K562 (cell line): ENCODE measurements around the gene MRGPRX3. TPM values are rescaled to one million over a fixed set of nuclear protein-coding genes. Genes with fewer than 3 reads are reported as not detected.

Experiments used
- ATAC-seq: fragments of 200-7000 bp; cut with Tn5 transposase; 3 replicates; pipeline ENCODE4 v1.9.1; 2020; ENCODE audit warnings: moderate library complexity
- BruUV-seq: library from RNA; stranded (reverse); fragments of 400-500 nt; replicated peaks from 2 replicates; lab custom pipeline; 2021; lab: Mats Ljungman, UMichigan
- CTCF ChIA-PET: fragments of 300-600 bp; formaldehyde crosslinking; extraction: SDS; loops from one replicate; lab custom pipeline; 2021; ENCODE audit warnings: low intra/inter-chr PET ratio; lab: Yijun Ruan, JAX
- POLR2A ChIA-PET: fragments of 300-600, 350-650 bp; sonication (Branson Sonifier 250); formaldehyde crosslinking; extraction: SDS; loops from one replicate; lab custom pipeline; 2021; ENCODE audit warnings: antibody characterized with exemption, inconsistent platforms; lab: Yijun Ruan, JAX
- DNase-seq, 4 experiments: peaks; one replicate each; pipeline versions ENCODE4 v3.0.0 to v3.0.0-alpha.2; 2011 to 2018; ENCODE audit warnings: low spot score in 3 of 4, mixed read lengths in 3 of 4; ENCODE audit errors: extremely low read depth in 1 of 4
- FAIRE-seq: peaks from 2 replicates; lab custom pipeline; 2011; peaks lifted over from hg19 to GRCh38; lab: Jason Lieb, UNC
- H2AFZ ChIP-seq: 2 replicates; pipeline ENCODE4 v1.6.0; 2011; ENCODE audit warnings: low read depth, low read length, control low read depth, inconsistent platforms
- H3K27ac ChIP-seq: fragments of 200-600 bp; 3 replicates; pipeline ENCODE4 v1.8.0; 2011; ENCODE audit warnings: low read depth, mild to moderate bottlenecking, control low read depth, inconsistent platforms, low read length, moderate library complexity, mixed read lengths; ENCODE audit errors: extremely low read depth
- H3K27me3 ChIP-seq, 2 experiments: fragments of 300-600 bp in 1 of 2; 2 replicates in 1 of 2; 3 replicates in 1 of 2; pipeline versions ENCODE4 v1.6.0 to v1.8.0; 2011; ENCODE audit warnings: inconsistent platforms in 2 of 2, low read length in 2 of 2, mild to moderate bottlenecking in 1 of 2, mixed read lengths in 1 of 2, moderate library complexity in 1 of 2; ENCODE audit not compliant: control insufficient read depth in 2 of 2, insufficient read depth in 2 of 2
- H3K36me3 ChIP-seq: fragments of 300-600 bp; 3 replicates; pipeline ENCODE4 v1.8.0; 2011; ENCODE audit warnings: mild to moderate bottlenecking, low read length, inconsistent platforms; ENCODE audit not compliant: control insufficient read depth, insufficient read depth
- H3K4me1 ChIP-seq, 2 experiments: fragments of 200-600 bp in 1 of 2; replicated peaks in 1 of 2; 2 replicates in 1 of 2; 3 replicates in 1 of 2; pipeline versions ENCODE4 v1.5.1 to v1.8.0; 2011; ENCODE audit warnings: inconsistent platforms in 2 of 2, low read length in 2 of 2, mild to moderate bottlenecking in 1 of 2, mixed read lengths in 1 of 2, moderate library complexity in 1 of 2; ENCODE audit not compliant: control insufficient read depth in 2 of 2, insufficient read depth in 2 of 2
- H3K4me2 ChIP-seq: 2 replicates; pipeline ENCODE4 v1.6.1; 2011; ENCODE audit warnings: low read length, control low read depth, inconsistent platforms, mixed read lengths; ENCODE audit not compliant: insufficient read depth
- H3K4me3 ChIP-seq: fragments of 200-600 bp; sonication (generic), shearing (Covaris generic); 2 replicates; pipeline ENCODE4 v1.5.1; 2016; ENCODE audit warnings: control low read depth, inconsistent platforms
- H3K79me2 ChIP-seq: fragments of 200-600 bp; 3 replicates; pipeline ENCODE4 v1.8.0; 2011; ENCODE audit warnings: low read length, inconsistent platforms; ENCODE audit not compliant: control insufficient read depth, insufficient read depth
- H3K9ac ChIP-seq, 2 experiments: 2 replicates each; pipeline versions ENCODE4 v1.6.0 to v1.6.1; 2011; ENCODE audit warnings: low read depth in 2 of 2, low read length in 2 of 2, control low read depth in 1 of 2, inconsistent platforms in 1 of 2, mild to moderate bottlenecking in 1 of 2, mixed read lengths in 1 of 2; ENCODE audit not compliant: insufficient read depth in 1 of 2
- H3K9me1 ChIP-seq: one replicate; pipeline ENCODE4 v1.6.0; 2011; ENCODE audit warnings: inconsistent platforms, mild to moderate bottlenecking, low read length, moderate library complexity; ENCODE audit not compliant: control insufficient read depth, insufficient read depth
- H3K9me3 ChIP-seq: replicated peaks from 2 replicates; pipeline ENCODE4 v1.5.1; 2011; ENCODE audit warnings: low read depth, low read length, inconsistent platforms; ENCODE audit not compliant: control insufficient read depth, insufficient read depth
- H4K20me1 ChIP-seq: replicated peaks from 2 replicates; pipeline ENCODE4 v1.6.1; 2011; ENCODE audit warnings: low read length, inconsistent platforms, mixed read lengths; ENCODE audit not compliant: control insufficient read depth, insufficient read depth
- CEBPG ChIP-seq, 3 experiments: fragments of 200-800 bp in 1 of 3; sonication (Bioruptor generic) in 1 of 3; sonication (generic) in 1 of 3; formaldehyde crosslinking in 1 of 3; IDR thresholded peaks in 2 of 3; conservative IDR thresholded peaks in 1 of 3; 2 replicates each; pipeline versions ENCODE4 v1.6.1 to v1.8.0; 2016 to 2022; ENCODE audit warnings: missing compliant biosample characterization in 2 of 3, missing genetic modification characterization in 2 of 3, mild to moderate bottlenecking in 1 of 3, missing genetic modification reagents in 1 of 3
- DMBX1 ChIP-seq: fragments of 250-450 bp; sonication (Bioruptor Pico); IDR thresholded peaks from 2 replicates; pipeline ENCODE4 v1.8.0; 2022; ENCODE audit warnings: inconsistent platforms, mild to moderate bottlenecking, moderate library complexity, borderline replicate concordance
- ESRRA ChIP-seq: fragments of 450-650 bp; IDR thresholded peaks from 2 replicates; pipeline ENCODE4 v1.6.1; 2014; ENCODE audit warnings: low read depth, mild to moderate bottlenecking, moderate library complexity, borderline replicate concordance
- JUND ChIP-seq, 2 experiments: IDR thresholded peaks; 2 replicates in 1 of 2; 3 replicates in 1 of 2; pipeline ENCODE4 v1.6.1; 2011; ENCODE audit warnings: borderline replicate concordance in 2 of 2, low read depth in 2 of 2, low read length in 2 of 2, improper control_type of control experiment in 1 of 2, missing biosample characterization in 1 of 2, missing genetic modification characterization in 1 of 2, missing genetic modification reagents in 1 of 2
- MEIS2 ChIP-seq: fragments of 450-650 bp; IDR thresholded peaks from 2 replicates; pipeline ENCODE4 v1.6.1; 2014; ENCODE audit warnings: mild to moderate bottlenecking; ENCODE audit not compliant: partially characterized antibody
- ZNF507 ChIP-seq: conservative IDR thresholded peaks from 2 replicates; pipeline ENCODE4 v1.6.1; 2017; ENCODE audit warnings: missing genetic modification characterization, missing compliant biosample characterization
- WGBS: fragments of 100-300 bp; shearing (Covaris generic); methylation state at CpG from one replicate; pipeline ENCODE4 v1.1.6; 2016; ENCODE audit warnings: low coverage, mixed read lengths; ENCODE audit not compliant: insufficient coverage; ENCODE audit errors: missing lambda C conversion rate; 5-methylcytosine and 5-hydroxymethylcytosine counted together
- in situ Hi-C: fragments of 300-500 bp; cut with MboI; formaldehyde crosslinking; loops from 4 replicates; pipeline ENCODE4 v1.15.0; 2018; ENCODE audit warnings: inconsistent platforms, mixed read lengths
- intact Hi-C: fragments of 100-400 bp; cut with micrococcal nuclease; formaldehyde crosslinking; loops from 2 replicates; pipeline ENCODE4 v1.14.2; 2022
- polyA plus RNA-seq, 8 experiments: library from polyadenylated mRNA; depleted of rRNA in 4 of 8; stranded (reverse) in 5 of 8; unstranded in 3 of 8; fragments of >200 nt; fragmentation: Nextera tagmentation in 2 of 8; fragmentation: Illumina TruSeq in 1 of 8; extraction: Ambion mirVana in 2 of 8; extraction: Trizol in 1 of 8; gene quantifications; 2 replicates each; pipeline versions ENCODE4 v1.2.1 to v1.2.3, GENCODE V29; 2011 to 2014; ENCODE audit warnings: inconsistent platforms in 1 of 8, missing spikeins in 1 of 8
- total RNA-seq, 7 experiments: library from RNA; depleted of rRNA in 6 of 7; stranded (reverse); fragments of >200 nt in 6 of 7; fragmentation: Illumina TruSeq in 2 of 7; extraction: Trizol in 2 of 7; gene quantifications; 2 replicates each; pipeline versions ENCODE4 v1.2.1 to v1.2.3, GENCODE V29; 2011 to 2021; ENCODE audit warnings: low replicate concordance in 1 of 7
- TF ChIP-seq, protein P1 (sequence below), 2 experiments: fragments of 450-650 bp; IDR thresholded peaks; 2 replicates each; pipeline ENCODE4 v1.6.1; 2016

Gene MRGPRX3
- total and polyA plus RNA-seq, 9 of the 15 experiments (the other 6 are each of a cell fraction or from before 2014, with no cell fraction given): not detected

DNA sequence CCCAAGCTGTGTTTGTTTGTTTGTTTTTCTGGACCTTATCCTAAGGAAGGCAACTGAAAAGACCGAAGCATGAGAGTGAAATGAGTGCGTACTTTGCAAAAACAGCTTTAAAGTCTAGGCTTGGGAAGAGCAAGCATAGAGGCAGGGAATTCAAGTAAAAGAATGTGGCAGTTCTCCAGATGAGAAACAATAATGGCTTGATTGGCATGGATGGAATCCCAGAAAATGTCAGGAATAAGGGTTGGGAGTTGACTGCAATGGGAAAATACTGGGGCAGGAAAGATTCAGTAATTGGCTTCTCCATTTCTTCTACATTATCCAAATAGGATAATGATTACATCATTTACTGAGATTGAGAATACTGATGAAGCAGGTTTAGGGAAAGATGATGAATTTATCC is 44.0 kb upstream of the MRGPRX3 start:
- 93% methylated on average over 2 of the region's 2 CpGs for WGBS
- ATAC-seq: no peak
- Histone ChIP-seq H3K4me1 (no peaks in the 10 kb centered on the region), H3K27ac (no peak overlapping the region), H2AFZ (no peak overlapping the region), H3K9me3 (no peaks in the 10 kb centered on the region), H3K27me3 (no peaks in the 10 kb centered on the region), H3K79me2 (no peaks in the 10 kb centered on the region), H3K36me3 (peaks cover 90% of the 10 kb centered on the region), H3K4me3 (no peak overlapping the region), H3K9me1 (no peaks in the 10 kb centered on the region), H3K4me2 (no peak overlapping the region), H4K20me1 (no peaks in the 10 kb centered on the region), H3K9ac (no peak overlapping the region)
- FAIRE-seq: no peak
- TF ChIP-seq ESRRA (no peak), CEBPG (CRISPR knock-in tag; IDR thresholded peaks at IDR 0.05) (no peak), CEBPG (tag; conservative IDR thresholded peaks at IDR 0.05 in 1 of 2, IDR thresholded peaks at IDR 0.05 in 1 of 2) (no peak), ZNF507 (no peak)
- ChIA-PET POLR2A (interaction anchor here (0.6 to 1.3 kb wide), 3 partner anchors 18 to 267 kb away, joined by 3 to 4 read pairs (median 3); partner anchors contain the start of gene SAAL1), CTCF (no interaction called here)
- intact Hi-C loops (no loop called here), in situ Hi-C loops (no loop called here)
- no peak for DNase-seq
- BruUV-seq: no TSS peak

DNA sequence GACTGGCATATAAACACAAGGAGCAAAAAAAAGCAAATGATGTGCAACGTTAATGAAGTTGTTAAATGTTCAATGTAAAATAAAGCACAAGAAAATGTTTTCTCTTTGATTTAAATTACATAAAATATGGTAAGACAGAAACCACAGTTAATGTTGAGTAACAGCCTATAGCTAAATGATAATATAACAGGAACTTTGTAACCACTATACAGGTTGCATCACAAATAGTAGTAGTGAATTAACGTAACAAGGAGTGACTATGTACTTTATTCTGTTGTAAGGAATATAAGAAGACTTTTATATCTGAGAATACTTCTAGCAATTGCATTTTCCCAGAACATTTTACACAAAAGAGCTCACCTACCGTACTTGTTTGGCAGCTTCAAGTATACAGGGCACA is 43.4 kb upstream of the MRGPRX3 start:
- Histone ChIP-seq H3K9me3 (no peaks in the 10 kb centered on the region), H2AFZ (no peak overlapping the region), H3K36me3 (peaks cover 90% of the 10 kb centered on the region), H3K9me1 (no peaks in the 10 kb centered on the region), H3K4me1 (no peaks in the 10 kb centered on the region), H3K9ac (no peak overlapping the region), H3K27me3 (no peaks in the 10 kb centered on the region), H3K4me2 (no peak overlapping the region), H4K20me1 (no peaks in the 10 kb centered on the region), H3K79me2 (no peaks in the 10 kb centered on the region), H3K4me3 (no peak overlapping the region), H3K27ac (no peak overlapping the region)
- FAIRE-seq: no peak
- BruUV-seq: no TSS peak
- ATAC-seq: no peak
- ChIA-PET CTCF (no interaction called here), POLR2A (interaction anchor here (0.5 to 1.4 kb wide), 6 partner anchors 8 to 1345 kb away, joined by 3 to 6 read pairs (median 4); partner anchors contain the start of gene SAAL1)
- in situ Hi-C loops (no loop called here), intact Hi-C loops (no loop called here)
- WGBS: 93% methylated on average over 3 of the region's 3 CpGs
- no peak for DNase-seq
- TF ChIP-seq MEIS2: no peak
- no peak for TF ChIP-seq JUND (IDR thresholded peaks at IDR 0.05; ENCODE audit: borderline replicate concordance, low read depth, low read length)
- no peak for TF ChIP-seq JUND (tag; IDR thresholded peaks at IDR 0.05; ENCODE audit: borderline replicate concordance, low read depth, low read length)
- TF ChIP-seq, protein P1, sequence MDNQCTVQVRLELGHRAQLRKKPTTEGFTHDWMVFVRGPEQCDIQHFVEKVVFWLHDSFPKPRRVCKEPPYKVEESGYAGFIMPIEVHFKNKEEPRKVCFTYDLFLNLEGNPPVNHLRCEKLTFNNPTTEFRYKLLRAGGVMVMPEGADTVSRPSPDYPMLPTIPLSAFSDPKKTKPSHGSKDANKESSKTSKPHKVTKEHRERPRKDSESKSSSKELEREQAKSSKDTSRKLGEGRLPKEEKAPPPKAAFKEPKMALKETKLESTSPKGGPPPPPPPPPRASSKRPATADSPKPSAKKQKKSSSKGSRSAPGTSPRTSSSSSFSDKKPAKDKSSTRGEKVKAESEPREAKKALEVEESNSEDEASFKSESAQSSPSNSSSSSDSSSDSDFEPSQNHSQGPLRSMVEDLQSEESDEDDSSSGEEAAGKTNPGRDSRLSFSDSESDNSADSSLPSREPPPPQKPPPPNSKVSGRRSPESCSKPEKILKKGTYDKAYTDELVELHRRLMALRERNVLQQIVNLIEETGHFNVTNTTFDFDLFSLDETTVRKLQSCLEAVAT (IDR thresholded peaks at IDR 0.05): no peak
- TF ChIP-seq DMBX1 (CRISPR knock-in tag): no peak
